GM23338 (cell line): ENCODE data around the gene SYT13. TPM values are rescaled to one million over a fixed set of nuclear protein-coding genes. Genes with fewer than 3 reads are reported as not detected.

Experiments
- ATAC-seq: fragments of 200-7000 bp; cut with Tn5 transposase; 3 replicates; pipeline ENCODE4 v1.9.1; 2020
- DNase-seq: peaks from one replicate; pipeline ENCODE4 v3.0.0-alpha.2; 2015; ENCODE audit warnings: low spot score
- H2AFZ ChIP-seq: fragments of 200-600 bp; sonication (generic); 2 replicates; pipeline ENCODE4 v1.8.0; 2016; ENCODE audit warnings: antibody characterized with exemption, mild to moderate bottlenecking, moderate library complexity
- H3F3A ChIP-seq: fragments of 200-600 bp; sonication (generic); replicated peaks from 2 replicates; pipeline ENCODE4 v1.8.0; 2017; ENCODE audit warnings: antibody characterized with exemption, mixed run types, low read depth
- H3K27ac ChIP-seq: fragments of 200-600 bp; sonication (generic); 2 replicates; pipeline ENCODE4 v1.6.1; 2016; ENCODE audit warnings: low read depth
- H3K27me3 ChIP-seq: fragments of 200-600 bp; sonication (generic); 2 replicates; pipeline ENCODE4 v1.8.0; 2016; ENCODE audit warnings: mild to moderate bottlenecking, mixed run types, moderate library complexity; ENCODE audit not compliant: insufficient read depth
- H3K36me3 ChIP-seq: fragments of 200-600 bp; sonication (generic); 2 replicates; pipeline ENCODE4 v1.8.0; 2016; ENCODE audit warnings: mild to moderate bottlenecking; ENCODE audit not compliant: insufficient read depth
- H3K4me1 ChIP-seq: fragments of 200-600 bp; sonication (generic); 2 replicates; pipeline ENCODE4 v1.8.0; 2016; ENCODE audit warnings: mild to moderate bottlenecking, moderate library complexity; ENCODE audit not compliant: insufficient read depth
- H3K4me2 ChIP-seq: fragments of 200-600 bp; sonication (generic); 2 replicates; pipeline ENCODE4 v1.7.1; 2017; ENCODE audit warnings: mixed run types
- H3K4me3 ChIP-seq: fragments of 200-600 bp; sonication (generic); 2 replicates; pipeline ENCODE4 v1.6.1; 2016; ENCODE audit warnings: mixed run types
- H3K79me2 ChIP-seq: fragments of 200-600 bp; sonication (generic); replicated peaks from 2 replicates; pipeline ENCODE4 v1.8.0; 2017; ENCODE audit warnings: mild to moderate bottlenecking; ENCODE audit not compliant: insufficient read depth
- H3K9me2 ChIP-seq: fragments of 200-600 bp; sonication (generic); 2 replicates; pipeline ENCODE4 v1.8.0; 2017; ENCODE audit not compliant: insufficient read depth
- H4K20me1 ChIP-seq: fragments of 200-600 bp; sonication (generic); replicated peaks from 2 replicates; pipeline ENCODE4 v1.8.0; 2017; ENCODE audit warnings: mild to moderate bottlenecking; ENCODE audit not compliant: insufficient read depth
- H3K27ac Mint-ChIP-seq: 2 replicates; pipeline ENCODE4 v1.8.0; 2020; ENCODE audit warnings: inconsistent platforms, mild to moderate bottlenecking, moderate library complexity, mixed read lengths
- H3K27me3 Mint-ChIP-seq: 3 replicates; pipeline ENCODE4 v1.8.0; 2022; ENCODE audit warnings: low read depth, mild to moderate bottlenecking, moderate library complexity, mixed read lengths, inconsistent platforms; ENCODE audit not compliant: insufficient read depth, poor library complexity
- H3K36me3 Mint-ChIP-seq: 3 replicates; pipeline ENCODE4 v1.8.0; 2021; ENCODE audit warnings: low read depth, mild to moderate bottlenecking, inconsistent platforms, moderate library complexity, mixed read lengths
- H3K4me1 Mint-ChIP-seq: 3 replicates; pipeline ENCODE4 v1.8.0; 2020; ENCODE audit warnings: mild to moderate bottlenecking, inconsistent platforms, mixed read lengths
- H3K4me3 Mint-ChIP-seq: 3 replicates; pipeline ENCODE4 v1.8.0; 2021; ENCODE audit warnings: moderate library complexity, mild to moderate bottlenecking, inconsistent platforms, mixed read lengths
- H3K9me3 Mint-ChIP-seq: 3 replicates; pipeline ENCODE4 v1.8.0; 2020; ENCODE audit warnings: moderate library complexity, mild to moderate bottlenecking, inconsistent platforms, mixed read lengths
- CREB1 ChIP-seq: fragments of 250-450 bp; sonication (Bioruptor Pico); IDR thresholded peaks from 2 replicates; pipeline ENCODE4 v1.5.0; 2020; ENCODE audit warnings: low read depth, mild to moderate bottlenecking, moderate library complexity
- EZH2 ChIP-seq: fragments of 200-600 bp; sonication (generic); IDR thresholded peaks from one replicate; pipeline ENCODE4 v1.8.0; 2017; ENCODE audit warnings: antibody characterized with exemption, mild to moderate bottlenecking, low read depth; ENCODE audit not compliant: unreplicated experiment
- JUNB ChIP-seq: IDR thresholded peaks from one replicate; pipeline ENCODE4 v1.6.1; 2016; ENCODE audit warnings: antibody characterized with exemption; ENCODE audit not compliant: unreplicated experiment
- NANOG ChIP-seq: IDR thresholded peaks from 2 replicates; pipeline ENCODE4 v1.6.1; 2016; ENCODE audit warnings: antibody characterized with exemption, borderline replicate concordance
- POLR2AphosphoS5 ChIP-seq: IDR thresholded peaks from 2 replicates; pipeline ENCODE4 v1.6.1; 2016; ENCODE audit warnings: antibody characterized with exemption, low read depth
- STAT1 ChIP-seq: IDR thresholded peaks from one replicate; pipeline ENCODE4 v1.6.1; 2016; ENCODE audit warnings: antibody characterized with exemption; ENCODE audit not compliant: unreplicated experiment
- ZNF331 ChIP-seq: fragments of 250-450 bp; sonication (Bioruptor Pico); IDR thresholded peaks from 2 replicates; pipeline ENCODE4 v1.5.0; 2020; ENCODE audit warnings: low read depth, mild to moderate bottlenecking, moderate library complexity
- ZNF462 ChIP-seq: fragments of 250-450 bp; sonication (Bioruptor Pico); IDR thresholded peaks from 2 replicates; pipeline ENCODE4 v1.5.0; 2020; ENCODE audit warnings: mild to moderate bottlenecking, moderate library complexity
- polyA plus RNA-seq: library from polyadenylated mRNA; unstranded; fragments of >200 nt; fragmentation: Nextera tagmentation; extraction: Ambion mirVana; gene quantifications from 2 replicates; pipeline ENCODE4 v1.2.1, GENCODE V29; 2016
- total RNA-seq: library from RNA; depleted of rRNA; stranded (reverse); fragments of >200 nt; shearing (Covaris generic); gene quantifications from 2 replicates; pipeline ENCODE4 v1.2.3, GENCODE V29; 2014
- TF ChIP-seq, protein P1 (sequence below), 2 experiments: fragments of 200-600 bp in 1 of 2; sonication (generic) in 1 of 2; conservative IDR thresholded peaks; 2 replicates each; pipeline versions ENCODE4 v1.5.1 to v1.6.1; 2016 to 2017; ENCODE audit warnings: antibody characterized with exemption in 2 of 2, low read depth in 2 of 2, mild to moderate bottlenecking in 2 of 2, moderate library complexity in 1 of 2

Gene SYT13
- total and polyA plus RNA-seq, 2 experiments from 2014 or later, result 3.4 to 16.3 TPM

- Histone ChIP-seq H3K9me2 (no peaks in the 10 kb centered on the region), H3K79me2 (no peaks in the 10 kb centered on the region; the same call in 1 of the 2 replicates), H3K27ac (no peak overlapping the region), H3F3A (no peaks in the 10 kb centered on the region), H4K20me1 (no peaks in the 10 kb centered on the region), H3K4me3 (no peak overlapping the region), H2AFZ (no peak overlapping the region), H3K4me2 (no peak overlapping the region), H3K27me3 (peaks cover 20% of the 10 kb centered on the region), H3K4me1 (peaks cover 5% of the 10 kb centered on the region; the same call in 1 of the 2 replicates), H3K36me3 (no peaks in the 10 kb centered on the region)
- no peak for TF ChIP-seq JUNB
- TF ChIP-seq ZNF331 (CRISPR knock-in tag), result peak; percentile 75
- TF ChIP-seq, protein P1, sequence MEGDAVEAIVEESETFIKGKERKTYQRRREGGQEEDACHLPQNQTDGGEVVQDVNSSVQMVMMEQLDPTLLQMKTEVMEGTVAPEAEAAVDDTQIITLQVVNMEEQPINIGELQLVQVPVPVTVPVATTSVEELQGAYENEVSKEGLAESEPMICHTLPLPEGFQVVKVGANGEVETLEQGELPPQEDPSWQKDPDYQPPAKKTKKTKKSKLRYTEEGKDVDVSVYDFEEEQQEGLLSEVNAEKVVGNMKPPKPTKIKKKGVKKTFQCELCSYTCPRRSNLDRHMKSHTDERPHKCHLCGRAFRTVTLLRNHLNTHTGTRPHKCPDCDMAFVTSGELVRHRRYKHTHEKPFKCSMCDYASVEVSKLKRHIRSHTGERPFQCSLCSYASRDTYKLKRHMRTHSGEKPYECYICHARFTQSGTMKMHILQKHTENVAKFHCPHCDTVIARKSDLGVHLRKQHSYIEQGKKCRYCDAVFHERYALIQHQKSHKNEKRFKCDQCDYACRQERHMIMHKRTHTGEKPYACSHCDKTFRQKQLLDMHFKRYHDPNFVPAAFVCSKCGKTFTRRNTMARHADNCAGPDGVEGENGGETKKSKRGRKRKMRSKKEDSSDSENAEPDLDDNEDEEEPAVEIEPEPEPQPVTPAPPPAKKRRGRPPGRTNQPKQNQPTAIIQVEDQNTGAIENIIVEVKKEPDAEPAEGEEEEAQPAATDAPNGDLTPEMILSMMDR (conservative IDR thresholded peaks at IDR 0.05; ENCODE audit: low read depth in 2 of 2), result no peak
- TF ChIP-seq POLR2AphosphoS5, result no peak
- no peak overlapping the region for H3K4me3 Mint-ChIP-seq
- peaks cover 21% of the 10 kb centered on the region for H3K27me3 Mint-ChIP-seq
- DNase-seq (no peak), ATAC-seq (no peak)
- H3K36me3 Mint-ChIP-seq, result no peaks in the 10 kb centered on the region
- no peak overlapping the region for H3K27ac Mint-ChIP-seq
- H3K9me3 Mint-ChIP-seq, result no peaks in the 10 kb centered on the region
- peaks cover 13% of the 10 kb centered on the region for H3K4me1 Mint-ChIP-seq
Measured at GRCh38 chr11:45287316-45287903, 1.3 kb upstream of the SYT13 start.

GRCh38 chr11:45285250-45285828, 802 bp downstream of the SYT13 start:
- Histone ChIP-seq H3K4me1 (peaks cover 12% of the 10 kb centered on the region; the same call in 1 of the 2 replicates), H3F3A (no peaks in the 10 kb centered on the region), H3K36me3 (no peaks in the 10 kb centered on the region), H2AFZ (peak overlapping the region; percentile 97), H3K4me3 (peak overlapping the region; percentile 86), H3K79me2 (no peaks in the 10 kb centered on the region; the same call in 1 of the 2 replicates), H3K27ac (no peak overlapping the region), H3K27me3 (peaks cover 20% of the 10 kb centered on the region), H3K4me2 (peak overlapping the region; percentile 88), H3K9me2 (no peaks in the 10 kb centered on the region), H4K20me1 (no peaks in the 10 kb centered on the region)
- DNase-seq, result peak; percentile 31
- Mint-ChIP-seq H3K27me3 (peaks cover 14% of the 10 kb centered on the region), H3K4me1 (peaks cover 24% of the 10 kb centered on the region), H3K9me3 (peaks cover 4% of the 10 kb centered on the region), H3K4me3 (peak overlapping the region; percentile 77), H3K27ac (no peak overlapping the region), H3K36me3 (peaks cover 4% of the 10 kb centered on the region)
- peak; percentile 28 for ATAC-seq
- TF ChIP-seq STAT1 (no peak), ZNF331 (CRISPR knock-in tag) (no peak), CREB1 (CRISPR knock-in tag) (no peak), NANOG (no peak), EZH2 (no peak), ZNF462 (CRISPR knock-in tag) (no peak)
- TF ChIP-seq, protein P1 (conservative IDR thresholded peaks at IDR 0.05; ENCODE audit: low read depth in 2 of 2), result no peak
